GM21423 (cell line): ENCODE results near the gene DHX34.
"Not testable (repeated sequence)": the region's sequence is repeated elsewhere in the genome, so short reads cannot be mapped to it uniquely, and the experiment has no call there.

ENCODE experiments used
- ATAC-seq: cut with Tn5 transposase; IDR thresholded peaks from one replicate; pipeline ENCODE4 v1.9.1; 2021; ENCODE audit warnings: mild to moderate bottlenecking, moderate library complexity; ENCODE audit not compliant: unreplicated experiment

The DHX34 gene

DNA sequence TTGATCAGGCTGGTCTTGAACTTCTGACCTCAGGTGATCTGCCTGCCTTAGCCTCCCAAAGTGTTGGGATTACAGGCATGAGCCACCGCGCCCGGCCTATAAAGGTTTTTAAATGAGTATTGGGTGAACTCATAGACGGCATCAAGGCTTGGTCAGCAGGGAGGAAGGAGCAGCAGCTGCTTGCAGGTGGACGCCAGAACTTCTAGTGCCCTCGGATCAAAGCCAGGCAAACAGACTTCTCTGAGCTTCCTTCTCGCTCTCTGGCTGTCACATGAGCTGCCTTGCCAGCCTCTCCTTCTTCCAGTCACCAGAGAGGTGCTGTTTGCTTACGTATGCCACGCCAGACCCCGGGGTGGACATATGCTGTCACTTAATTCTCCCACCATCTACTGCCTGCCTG, 16.3 kb downstream of the DHX34 start:
- ATAC-seq, result not testable (repeated sequence)

- ATAC-seq, result no peak
These were observed 21.0 kb downstream of the DHX34 start for GRCh38 chr19:47370045-47370611.

- ATAC-seq, result no peak
These were observed 22.1 kb downstream of the DHX34 start for GRCh38 chr19:47371261-47371660.

DNA sequence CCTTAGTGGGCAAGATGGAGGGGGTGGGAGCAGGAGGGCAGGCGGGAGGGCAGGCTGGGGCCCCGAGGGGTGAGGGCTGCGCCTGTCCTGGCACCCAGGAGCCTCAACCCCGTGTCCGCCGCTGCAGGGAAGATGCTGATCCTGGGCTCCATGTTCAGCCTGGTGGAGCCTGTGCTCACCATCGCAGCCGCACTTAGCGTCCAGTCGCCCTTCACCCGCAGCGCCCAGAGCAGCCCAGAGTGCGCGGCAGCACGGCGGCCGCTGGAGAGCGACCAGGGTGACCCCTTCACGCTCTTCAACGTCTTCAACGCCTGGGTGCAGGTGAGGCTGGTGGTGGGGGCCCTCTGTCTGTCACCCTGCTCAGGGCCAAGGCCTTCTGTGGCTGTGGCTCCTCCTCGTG, 23.5 kb downstream of the DHX34 start:
- no peak for ATAC-seq

DNA sequence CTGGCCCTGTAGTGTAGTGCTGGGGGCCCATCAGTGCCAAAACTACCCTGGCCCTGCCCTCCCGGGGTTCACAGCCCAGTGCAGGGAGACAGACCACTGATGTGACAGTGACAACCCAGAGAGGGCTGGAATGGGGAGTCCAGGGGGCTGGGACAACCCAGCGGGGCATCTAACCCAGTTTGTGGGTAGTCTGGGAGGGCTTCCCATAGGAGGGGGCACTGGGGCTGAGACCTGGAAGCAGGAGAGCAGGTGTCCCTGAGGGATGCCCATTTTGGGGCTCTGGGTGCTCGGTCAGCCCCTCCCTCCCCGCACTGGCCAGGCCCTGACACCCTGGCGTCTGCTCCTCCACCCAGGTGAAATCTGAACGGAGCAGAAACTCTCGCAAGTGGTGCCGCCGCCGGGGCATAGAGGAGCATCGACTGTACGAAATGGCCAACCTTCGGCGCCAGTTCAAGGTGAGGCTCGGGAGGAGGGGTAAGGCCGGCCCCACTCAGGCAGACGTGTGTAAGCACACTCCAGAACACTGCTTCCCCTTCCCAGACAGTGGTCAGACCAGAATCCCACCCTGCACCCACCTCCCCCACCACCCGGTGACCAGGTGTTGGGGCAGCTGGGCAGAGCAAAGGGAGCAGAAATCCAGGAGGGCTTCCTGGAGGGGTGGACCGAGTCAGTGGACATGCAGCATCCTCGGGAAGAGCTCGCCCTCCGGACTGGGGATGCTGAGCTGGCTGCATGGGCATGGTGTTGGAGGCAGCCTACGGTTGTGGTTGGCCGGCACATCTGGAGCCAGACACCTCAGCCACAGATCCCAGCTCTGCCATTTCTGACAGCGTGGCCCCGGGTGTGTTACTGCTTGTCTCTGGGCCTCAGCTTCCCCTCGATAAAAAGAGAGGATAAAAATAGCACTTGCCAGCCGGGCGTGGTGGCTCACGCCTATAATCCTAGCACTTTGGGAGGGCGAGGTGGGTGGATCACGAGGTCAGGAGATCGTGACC, 24.4 kb downstream of the DHX34 start:
- no peak for ATAC-seq

DNA sequence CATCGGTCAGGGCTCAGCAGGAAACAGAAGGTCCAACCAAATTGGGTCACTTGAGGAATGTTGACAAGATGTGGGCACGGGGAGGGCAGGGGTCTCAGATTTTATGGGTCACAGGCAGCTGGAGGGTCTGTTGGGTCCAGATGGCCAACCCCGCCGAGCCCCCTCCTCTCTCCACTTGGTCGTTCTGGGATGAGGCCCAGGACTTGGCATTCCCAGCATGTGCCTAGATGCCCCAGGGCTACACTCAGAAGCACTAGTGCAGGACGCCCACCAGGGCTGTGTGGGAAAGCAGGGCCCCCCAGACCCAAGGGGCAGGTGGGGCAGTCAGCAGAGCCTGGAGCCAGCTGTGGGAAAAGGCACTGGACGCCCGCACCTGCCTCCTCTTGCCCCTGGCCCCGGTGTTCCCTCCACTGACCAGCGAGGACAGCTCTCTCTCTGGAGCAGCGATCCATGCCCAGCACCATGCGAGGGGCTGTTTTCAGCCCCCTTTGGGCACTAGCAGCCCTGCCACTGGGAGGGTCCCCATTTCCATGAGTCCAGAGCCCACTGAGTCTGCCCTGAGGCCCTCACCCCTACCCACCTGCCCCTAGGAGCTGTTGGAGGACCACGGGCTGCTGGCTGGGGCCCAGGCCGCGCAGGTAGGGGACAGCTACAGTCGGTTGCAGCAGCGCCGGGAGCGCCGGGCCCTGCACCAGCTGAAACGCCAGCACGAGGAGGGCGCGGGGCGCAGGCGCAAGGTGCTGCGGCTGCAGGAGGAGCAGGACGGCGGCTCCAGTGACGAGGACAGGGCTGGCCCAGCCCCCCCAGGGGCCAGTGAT, 26.0 kb downstream of the DHX34 start:
- no peak for ATAC-seq

DNA sequence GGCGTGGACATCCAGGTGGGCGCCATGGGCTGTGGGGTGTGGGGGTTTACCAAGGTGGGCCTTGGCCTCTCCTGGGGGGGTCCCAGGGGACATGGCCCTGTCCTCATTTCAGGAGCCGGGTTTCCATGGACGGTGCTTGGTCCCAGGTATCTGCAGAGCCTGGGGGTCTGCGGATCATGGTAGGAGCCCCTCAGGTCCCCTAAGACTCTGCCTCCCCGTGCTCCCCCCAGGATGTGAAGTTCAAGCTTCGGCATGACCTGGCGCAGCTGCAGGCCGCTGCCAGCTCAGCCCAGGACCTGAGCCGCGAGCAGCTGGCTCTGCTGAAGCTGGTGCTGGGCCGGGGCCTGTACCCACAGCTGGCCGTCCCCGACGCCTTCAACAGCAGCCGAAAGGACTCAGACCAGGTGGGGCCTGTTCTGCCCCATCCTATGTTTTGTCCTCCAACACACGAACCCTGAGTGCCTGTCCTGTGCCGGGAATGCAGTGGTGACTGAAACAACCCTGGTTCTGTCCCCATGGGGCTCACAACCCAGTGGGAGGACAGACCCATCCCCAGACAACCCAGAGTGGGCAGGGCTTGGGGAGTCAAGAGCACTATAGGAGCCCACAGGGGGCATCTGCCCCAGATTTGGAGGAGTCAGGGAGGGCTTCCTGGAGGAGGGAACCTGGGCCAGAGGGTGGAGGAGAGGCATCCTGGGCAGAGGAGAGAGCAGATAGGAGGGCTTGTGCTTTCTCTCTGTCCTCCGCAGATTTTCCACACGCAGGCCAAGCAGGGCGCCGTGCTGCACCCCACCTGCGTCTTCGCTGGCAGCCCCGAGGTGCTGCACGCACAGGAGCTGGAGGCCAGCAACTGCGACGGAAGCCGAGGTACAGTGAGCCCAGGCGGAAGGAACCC, 26.8 kb downstream of the DHX34 start:
- ATAC-seq, result no peak

- no peak for ATAC-seq
These were observed 27.6 kb downstream of the DHX34 start for GRCh38 chr19:47376589-47377144.

DNA sequence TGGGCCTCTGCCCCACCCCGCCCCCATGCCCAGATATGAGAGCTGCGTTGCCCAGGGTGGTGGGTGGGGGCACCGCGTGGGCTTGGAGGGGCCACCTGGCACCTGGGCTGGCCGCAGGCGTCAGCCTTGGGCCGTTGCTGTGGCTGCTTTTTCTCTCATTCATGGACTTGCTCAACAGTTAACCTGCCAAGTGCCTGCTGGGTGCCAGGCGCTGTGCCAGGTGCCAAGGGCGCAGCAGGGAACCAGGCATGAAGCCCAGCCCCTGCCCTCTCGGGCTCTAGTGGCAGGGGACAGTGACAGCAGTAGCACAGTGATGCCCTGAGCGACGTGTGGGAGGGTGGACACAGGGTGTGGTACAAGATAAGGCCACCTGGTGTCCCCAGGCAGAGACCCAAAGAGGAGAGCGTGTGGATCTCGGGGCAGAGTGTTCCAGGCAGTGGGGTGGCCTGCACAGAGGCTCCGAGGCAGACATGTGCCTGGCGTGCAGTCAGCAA, 28.1 kb downstream of the DHX34 start:
- ATAC-seq, result no peak

DNA sequence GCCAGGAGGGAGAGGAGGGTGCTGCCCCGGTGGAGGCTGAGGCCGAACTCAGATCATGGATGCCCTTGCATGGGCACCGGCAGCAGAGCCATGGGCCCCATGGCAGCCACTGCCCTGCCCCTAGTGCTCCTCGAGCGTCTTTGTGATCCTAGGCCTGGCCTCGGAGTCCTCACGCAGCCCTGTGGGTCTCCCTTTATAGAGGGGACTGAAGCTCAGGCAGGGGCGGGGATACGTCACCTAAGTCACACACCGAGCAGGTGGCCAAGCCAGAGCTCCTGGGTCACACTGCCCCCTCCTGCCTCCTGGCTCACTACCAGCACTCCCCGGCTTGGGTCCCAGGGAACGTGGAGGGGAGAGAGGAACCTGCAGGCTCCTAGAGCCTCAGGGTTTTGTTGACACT, 28.7 kb downstream of the DHX34 start:
- ATAC-seq, result no peak

GRCh38 chr19:47378246-47378645, 29.1 kb downstream of the DHX34 start:
- ATAC-seq, result no peak

- ATAC-seq, result no peak
These were observed 30.3 kb downstream of the DHX34 start for GRCh38 chr19:47379381-47379938.

DNA sequence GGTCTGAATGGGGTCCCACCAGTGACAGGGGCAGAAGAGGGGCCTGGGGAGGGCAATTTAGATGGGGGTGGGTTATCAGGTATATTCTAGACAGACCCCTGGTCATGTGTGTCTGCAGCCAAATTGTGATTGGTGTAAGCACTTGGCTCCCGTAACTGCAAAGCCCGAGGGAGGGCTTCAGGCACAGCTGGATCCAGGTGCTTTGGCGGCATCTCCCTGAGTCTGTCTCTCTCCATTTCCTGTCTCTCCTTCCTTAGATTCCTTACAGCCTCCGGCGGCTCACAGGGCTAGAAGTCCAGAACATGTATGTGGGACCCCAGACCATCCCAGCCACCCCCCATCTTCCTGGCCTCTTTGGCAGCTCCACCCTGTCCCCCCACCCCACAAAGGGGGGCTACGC, 31.4 kb downstream of the DHX34 start:
- ATAC-seq, result no peak

DNA sequence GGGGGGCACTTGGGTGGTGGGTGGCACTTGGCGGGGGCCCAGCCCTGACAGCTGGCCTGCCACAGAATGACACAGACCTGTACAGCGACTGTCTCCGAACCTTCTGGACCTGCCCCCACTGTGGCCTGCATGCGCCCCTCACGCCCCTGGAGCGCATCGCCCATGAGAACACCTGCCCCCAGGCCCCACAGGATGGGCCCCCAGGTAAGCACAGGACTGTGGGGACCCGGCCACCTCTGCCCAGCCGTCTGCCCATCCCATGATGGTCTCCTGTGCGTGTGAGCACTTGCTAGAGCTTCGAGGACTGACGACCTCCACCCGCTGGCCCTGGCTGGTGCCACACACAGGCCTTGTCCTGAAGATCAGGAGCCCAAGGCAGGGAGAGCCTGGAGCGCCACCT, 32.0 kb downstream of the DHX34 start:
- ATAC-seq, result no peak

GRCh38 chr19:47381653-47382279, 32.7 kb downstream of the DHX34 start:
- ATAC-seq, result no peak

GRCh38 chr19:47383890-47384289, 34.8 kb downstream of the DHX34 start:
- not testable (repeated sequence) for ATAC-seq

- ATAC-seq, result not testable (repeated sequence)
These were observed 35.4 kb downstream of the DHX34 start for GRCh38 chr19:47384533-47384932.

GRCh38 chr19:47386582-47386981, 37.5 kb downstream of the DHX34 start:
- ATAC-seq, result not testable (repeated sequence)

DNA sequence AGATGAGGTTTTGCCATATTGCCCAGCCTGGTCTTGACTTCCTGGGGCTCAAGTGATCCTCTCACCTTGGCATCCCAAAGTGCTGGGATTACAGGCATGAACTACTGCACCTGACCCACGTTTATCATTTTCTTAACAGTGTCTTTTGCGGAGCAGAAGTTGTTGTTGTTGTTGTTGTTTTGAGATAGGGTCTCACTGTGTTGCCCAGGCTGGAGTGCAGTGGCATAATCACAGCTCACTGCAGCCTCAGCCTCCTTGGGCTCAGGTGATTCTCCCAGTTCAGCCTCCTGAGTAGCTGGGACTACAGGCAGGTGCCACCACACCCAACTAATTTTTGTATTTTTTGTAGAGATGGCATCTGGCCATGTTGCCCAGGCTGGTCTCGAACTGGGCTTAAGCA, 38.5 kb downstream of the DHX34 start:
- not testable (repeated sequence) for ATAC-seq
